ENCODE measurements around the gene ATAT1. TPM values are rescaled to one million over a fixed set of nuclear protein-coding genes. Genes with fewer than 3 reads are reported as not detected.

The ATAT1 gene
- total and polyA plus RNA-seq, 10 of the 15 experiments (the other 5 are each of a cell fraction or from before 2014, with no cell fraction given), result 1.1 to 14.2 (median 6.9) TPM

- 0 out of 2 replicates have a peak, but pooled peaks have one; percentile 12 for TF ChIP-seq MAX (IDR thresholded peaks at IDR 0.05; ENCODE audit: low read depth, low read length)
- TF ChIP-seq ZBTB33 (IDR thresholded peaks at IDR 0.05), result 0 out of 2 replicates have a peak, but pooled peaks have one; percentile 12
- TF ChIP-seq EP300 (IDR thresholded peaks at IDR 0.05; ENCODE audit: borderline replicate concordance in 1 of 2, control insufficient read depth in 1 of 2, low read depth in 2 of 2, low read length in 2 of 2), result peak; percentile 60 to 91
- TF ChIP-seq BCL11A (IDR thresholded peaks at IDR 0.05; ENCODE audit: low read depth, low read length), result peak; percentile 68; the same call in 1 of the 2 replicates
- TF ChIP-seq TBL1XR1 (IDR thresholded peaks at IDR 0.05; ENCODE audit: low read depth, low read length), result peak; percentile 88
- peak; percentile 91 to 95 for TF ChIP-seq BHLHE40 (IDR thresholded peaks at IDR 0.05; ENCODE audit: borderline replicate concordance in 1 of 2, low read depth in 2 of 2, low read length in 1 of 2)
- peak; percentile 58; the same call in 1 of the 2 replicates for TF ChIP-seq SPI1 (IDR thresholded peaks at IDR 0.05; ENCODE audit: borderline replicate concordance, insufficient read depth, low read depth, low read length)
- no peak for TF ChIP-seq E2F8 (IDR thresholded peaks at IDR 0.05; ENCODE audit: low read depth, partially characterized antibody)
Measured at GRCh38 chr6:30686908-30687658, 60.4 kb downstream of the ATAT1 start (continued).

Data from GM12878 (cell line).